Transverse colon (tissue), 4 donors: Measurements from ENCODE around the gene ROPN1.

Experiments
- EP300 ChIP-seq: sonication (generic); formaldehyde crosslinking; IDR thresholded peaks from one replicate; pipeline ENCODE4 v1.6.1; 2017; ENCODE audit warnings: antibody characterized with exemption, low read depth
- POLR2A ChIP-seq: fragments of 450-650 bp; IDR thresholded peaks from one replicate; pipeline ENCODE4 v1.6.1; 2016; ENCODE audit warnings: antibody characterized with exemption, mild to moderate bottlenecking, moderate library complexity
- POLR2AphosphoS5 ChIP-seq, 3 donors: sonication (generic); formaldehyde crosslinking; IDR thresholded peaks; one replicate each; pipeline ENCODE4 v1.6.1; 2016; ENCODE audit warnings: antibody characterized with exemption in 3 of 3
- TF ChIP-seq, protein P1 (sequence below), 5 experiments: fragments of 200-600 bp in 3 of 5; fragments of 450-650 bp in 2 of 5; sonication (generic) in 3 of 5; IDR thresholded peaks; 1 replicate in 2 of 5; 2 replicates in 3 of 5; pipeline ENCODE4 v1.5.1; 2016 to 2017; ENCODE audit warnings: antibody characterized with exemption in 5 of 5, inconsistent platforms in 3 of 5, mild to moderate bottlenecking in 2 of 5, moderate library complexity in 1 of 5

DNA sequence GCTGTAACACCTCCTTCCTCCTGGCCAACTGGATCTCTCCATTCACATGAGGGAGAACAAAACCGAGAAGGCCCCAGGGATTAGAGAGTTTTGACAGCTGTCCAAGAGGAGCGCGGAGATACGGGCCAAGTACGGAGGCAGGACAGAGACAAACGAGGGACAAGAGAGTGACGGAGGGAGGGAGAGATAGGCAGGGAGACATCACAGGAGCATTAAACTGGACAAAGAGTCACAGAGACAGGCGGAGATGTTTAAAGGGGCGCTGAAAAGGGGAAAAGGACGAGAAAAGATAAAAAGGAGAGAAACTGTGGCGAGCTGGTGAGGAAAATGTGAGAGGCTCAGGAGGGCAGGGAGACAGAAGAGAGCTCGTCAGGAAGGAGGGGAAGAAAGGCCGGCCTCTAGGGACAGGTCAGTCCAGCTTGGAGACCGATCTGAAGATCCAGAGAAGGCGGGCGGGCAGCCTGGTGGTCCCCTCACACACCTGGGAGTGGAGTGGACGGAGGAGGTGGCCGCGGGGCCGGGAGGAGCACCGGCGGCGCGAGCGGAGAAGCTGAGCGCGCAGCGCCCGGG, 40.5 kb upstream of the ROPN1 start:
- TF ChIP-seq POLR2AphosphoS5 (IDR thresholded peaks at IDR 0.05) (no peak), POLR2A (no peak), EP300 (no peak)
- TF ChIP-seq, protein P1, sequence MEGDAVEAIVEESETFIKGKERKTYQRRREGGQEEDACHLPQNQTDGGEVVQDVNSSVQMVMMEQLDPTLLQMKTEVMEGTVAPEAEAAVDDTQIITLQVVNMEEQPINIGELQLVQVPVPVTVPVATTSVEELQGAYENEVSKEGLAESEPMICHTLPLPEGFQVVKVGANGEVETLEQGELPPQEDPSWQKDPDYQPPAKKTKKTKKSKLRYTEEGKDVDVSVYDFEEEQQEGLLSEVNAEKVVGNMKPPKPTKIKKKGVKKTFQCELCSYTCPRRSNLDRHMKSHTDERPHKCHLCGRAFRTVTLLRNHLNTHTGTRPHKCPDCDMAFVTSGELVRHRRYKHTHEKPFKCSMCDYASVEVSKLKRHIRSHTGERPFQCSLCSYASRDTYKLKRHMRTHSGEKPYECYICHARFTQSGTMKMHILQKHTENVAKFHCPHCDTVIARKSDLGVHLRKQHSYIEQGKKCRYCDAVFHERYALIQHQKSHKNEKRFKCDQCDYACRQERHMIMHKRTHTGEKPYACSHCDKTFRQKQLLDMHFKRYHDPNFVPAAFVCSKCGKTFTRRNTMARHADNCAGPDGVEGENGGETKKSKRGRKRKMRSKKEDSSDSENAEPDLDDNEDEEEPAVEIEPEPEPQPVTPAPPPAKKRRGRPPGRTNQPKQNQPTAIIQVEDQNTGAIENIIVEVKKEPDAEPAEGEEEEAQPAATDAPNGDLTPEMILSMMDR (IDR thresholded peaks at IDR 0.05), result no peak
